Activated CD8-positive, alpha-beta T cell treated with anti-CD3 and anti-CD28 coated beads for 36 hours (primary cell): ENCODE measurements around the gene RXRB. TPM values are rescaled to one million over a fixed set of nuclear protein-coding genes. Genes with fewer than 3 reads are reported as not detected.

ENCODE experiments used
- ATAC-seq: fragments of 200-7000 bp; cut with Tn5 transposase; one replicate; pipeline ENCODE4 v1.10.0; 2021; ENCODE audit warnings: mild to moderate bottlenecking, moderate library complexity
- CTCF ChIA-PET: fragments of 350-600 bp; sonication (Branson Sonifier 250); formaldehyde crosslinking; loops from one replicate; lab custom pipeline; 2021; ENCODE audit warnings: antibody characterized with exemption; lab: Charles Lee
- POLR2A ChIA-PET: fragments of 350-600 bp; sonication (Branson Sonifier 250); formaldehyde crosslinking; loops from one replicate; lab custom pipeline; 2021; ENCODE audit warnings: antibody characterized with exemption; lab: Charles Lee
- DNase-seq: peaks from one replicate; pipeline ENCODE4 v3.0.0-alpha.2; 2020
- H3K27ac Mint-ChIP-seq: one replicate; pipeline ENCODE4 v1.8.0; 2021; ENCODE audit warnings: mild to moderate bottlenecking, mixed read lengths
- H3K27me3 Mint-ChIP-seq: one replicate; pipeline ENCODE4 v1.8.0; 2021; ENCODE audit warnings: mixed read lengths
- H3K36me3 Mint-ChIP-seq: one replicate; pipeline ENCODE4 v1.8.0; 2021; ENCODE audit warnings: low read depth, mixed read lengths
- H3K4me1 Mint-ChIP-seq: one replicate; pipeline ENCODE4 v1.8.0; 2021; ENCODE audit warnings: low read depth, mixed read lengths
- H3K4me3 Mint-ChIP-seq: one replicate; pipeline ENCODE4 v1.8.0; 2021; ENCODE audit warnings: mild to moderate bottlenecking, moderate library complexity, mixed read lengths
- H3K9me3 Mint-ChIP-seq: one replicate; pipeline ENCODE4 v1.8.0; 2021; ENCODE audit warnings: mixed read lengths
- intact Hi-C: fragments of 100-400 bp; cut with micrococcal nuclease; formaldehyde crosslinking; loops from one replicate; pipeline ENCODE4 v1.10.0; 2022
- total RNA-seq, 2 experiments: library from RNA; stranded (reverse); gene quantifications; one replicate each; pipeline ENCODE4 v1.2.3, GENCODE V29; 2021
- TF ChIP-seq, protein P1 (sequence below): fragments of 200-600 bp; IDR thresholded peaks from one replicate; pipeline ENCODE4 v1.8.0; 2022; ENCODE audit warnings: antibody characterized with exemption, mild to moderate bottlenecking

The RXRB gene
- total RNA-seq, 2 experiments from 2014 or later: 41.2 to 41.9 TPM

DNA sequence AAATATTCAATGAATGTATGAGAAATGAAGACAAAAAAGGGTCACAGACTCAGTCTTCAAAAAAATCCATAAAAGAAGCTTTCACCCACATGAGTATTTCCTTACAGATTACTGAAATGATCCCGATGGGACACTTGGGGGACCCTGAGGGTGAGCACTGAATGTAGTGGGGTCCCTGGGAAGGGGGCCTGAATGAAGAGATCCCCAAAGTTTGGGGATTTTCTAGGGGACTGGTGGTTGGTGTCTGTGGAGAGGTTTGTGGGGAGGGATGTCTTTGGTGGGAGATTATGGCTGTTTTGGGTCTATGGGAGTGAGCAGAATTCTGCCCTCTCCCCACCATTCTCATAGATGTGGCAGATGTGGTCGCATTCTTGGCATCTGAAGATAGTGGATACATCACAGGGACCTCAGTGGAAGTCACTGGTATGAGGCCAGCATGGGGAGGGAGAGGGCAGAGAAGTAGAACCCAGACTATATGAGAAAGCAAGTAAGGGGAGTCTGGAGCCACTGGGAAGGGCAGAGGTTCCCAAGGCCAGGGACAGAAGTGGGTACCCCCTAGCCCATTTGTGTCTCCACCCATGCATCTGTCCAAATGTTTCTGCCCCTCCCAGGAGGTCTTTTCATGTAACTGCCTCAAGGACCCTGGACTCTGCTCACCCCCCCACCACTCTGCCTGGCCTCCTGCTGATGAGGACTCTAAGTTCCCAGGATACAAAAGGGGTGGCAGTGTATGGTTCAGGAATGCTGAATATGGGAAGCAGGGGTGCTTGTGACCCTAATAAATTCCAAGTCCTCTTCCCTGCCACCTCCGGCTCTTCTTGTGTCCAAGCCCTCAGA is 5.8 kb upstream of the RXRB start:
- peak overlapping the region; percentile 98 for H3K4me3 Mint-ChIP-seq
- CTCF ChIA-PET: interaction anchor here (2.0 kb wide), 1 partner anchor 42 kb away, joined by 13 read pairs; no protein-coding TSS in a partner anchor
- peak overlapping the region; percentile 99 for H3K27ac Mint-ChIP-seq
- ATAC-seq (no peak), DNase-seq (no peak)
- POLR2A ChIA-PET: interaction anchor here (0.9 to 2.4 kb wide), 8 partner anchors 11 to 234 kb away, joined by 3 to 18 read pairs (median 4); partner anchors contain the start of genes RPS18 and VPS52
- no peaks in the 10 kb centered on the region for H3K9me3 Mint-ChIP-seq
- peaks cover 55% of the 10 kb centered on the region for H3K36me3 Mint-ChIP-seq
- TF ChIP-seq, protein P1, sequence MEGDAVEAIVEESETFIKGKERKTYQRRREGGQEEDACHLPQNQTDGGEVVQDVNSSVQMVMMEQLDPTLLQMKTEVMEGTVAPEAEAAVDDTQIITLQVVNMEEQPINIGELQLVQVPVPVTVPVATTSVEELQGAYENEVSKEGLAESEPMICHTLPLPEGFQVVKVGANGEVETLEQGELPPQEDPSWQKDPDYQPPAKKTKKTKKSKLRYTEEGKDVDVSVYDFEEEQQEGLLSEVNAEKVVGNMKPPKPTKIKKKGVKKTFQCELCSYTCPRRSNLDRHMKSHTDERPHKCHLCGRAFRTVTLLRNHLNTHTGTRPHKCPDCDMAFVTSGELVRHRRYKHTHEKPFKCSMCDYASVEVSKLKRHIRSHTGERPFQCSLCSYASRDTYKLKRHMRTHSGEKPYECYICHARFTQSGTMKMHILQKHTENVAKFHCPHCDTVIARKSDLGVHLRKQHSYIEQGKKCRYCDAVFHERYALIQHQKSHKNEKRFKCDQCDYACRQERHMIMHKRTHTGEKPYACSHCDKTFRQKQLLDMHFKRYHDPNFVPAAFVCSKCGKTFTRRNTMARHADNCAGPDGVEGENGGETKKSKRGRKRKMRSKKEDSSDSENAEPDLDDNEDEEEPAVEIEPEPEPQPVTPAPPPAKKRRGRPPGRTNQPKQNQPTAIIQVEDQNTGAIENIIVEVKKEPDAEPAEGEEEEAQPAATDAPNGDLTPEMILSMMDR: no peak
- peaks cover 71% of the 10 kb centered on the region for H3K4me1 Mint-ChIP-seq
- no peaks in the 10 kb centered on the region for H3K27me3 Mint-ChIP-seq
- intact Hi-C loops: no loop called here

DNA sequence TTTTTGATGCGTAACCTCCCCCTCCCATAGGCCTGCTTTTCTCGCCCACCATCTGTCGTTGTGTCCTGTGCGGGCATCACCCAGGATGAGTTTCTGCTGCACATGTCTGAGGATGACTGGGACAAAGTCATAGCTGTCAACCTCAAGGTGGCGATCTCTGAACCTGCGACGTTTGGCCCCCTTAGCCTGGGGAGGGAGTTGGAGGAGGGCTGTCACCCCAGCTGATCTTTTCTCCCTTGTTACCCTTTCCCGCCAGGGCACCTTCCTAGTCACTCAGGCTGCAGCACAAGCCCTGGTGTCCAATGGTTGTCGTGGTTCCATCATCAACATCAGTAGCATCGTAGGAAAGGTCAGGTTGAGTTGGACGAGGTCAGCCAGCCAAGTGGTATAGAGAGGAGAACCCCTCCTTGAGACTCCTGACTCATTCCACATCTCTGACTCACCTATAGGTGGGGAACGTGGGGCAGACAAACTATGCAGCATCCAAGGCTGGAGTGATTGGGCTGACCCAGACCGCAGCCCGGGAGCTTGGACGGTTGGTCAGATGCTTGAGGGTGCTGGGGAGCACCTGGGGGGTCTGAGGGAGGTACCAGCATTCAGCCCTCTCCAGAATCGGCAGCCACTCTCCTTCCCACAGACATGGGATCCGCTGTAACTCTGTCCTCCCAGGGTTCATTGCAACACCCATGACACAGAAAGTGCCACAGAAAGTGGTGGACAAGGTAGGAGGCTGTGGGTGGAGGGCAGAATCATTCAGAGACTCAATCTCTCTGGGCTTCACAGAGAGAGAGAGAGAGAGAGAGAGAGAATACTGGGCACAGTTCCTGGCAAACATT is 4.9 kb upstream of the RXRB start:
- CTCF ChIA-PET: interaction anchor here (0.8 to 2.0 kb wide), 4 partner anchors 11 to 185 kb away, joined by 3 to 13 read pairs (median 4); partner anchors contain the start of genes RPS18 and VPS52
- Mint-ChIP-seq H3K27me3 (no peaks in the 10 kb centered on the region), H3K36me3 (peaks cover 55% of the 10 kb centered on the region), H3K4me1 (peaks cover 68% of the 10 kb centered on the region), H3K27ac (peak overlapping the region; percentile 99), H3K4me3 (peak overlapping the region; percentile 98), H3K9me3 (no peaks in the 10 kb centered on the region)
- POLR2A ChIA-PET: interaction anchor here (0.8 to 2.4 kb wide), 15 partner anchors 8 to 352 kb away, joined by 3 to 18 read pairs (median 4); partner anchors contain the start of genes PSMB9, RPS18, TAP1 and VPS52
- ATAC-seq (peak; percentile 58), DNase-seq (peak; percentile 84)
- intact Hi-C loops: no loop called here
- TF ChIP-seq, protein P1: peak; percentile 21

DNA sequence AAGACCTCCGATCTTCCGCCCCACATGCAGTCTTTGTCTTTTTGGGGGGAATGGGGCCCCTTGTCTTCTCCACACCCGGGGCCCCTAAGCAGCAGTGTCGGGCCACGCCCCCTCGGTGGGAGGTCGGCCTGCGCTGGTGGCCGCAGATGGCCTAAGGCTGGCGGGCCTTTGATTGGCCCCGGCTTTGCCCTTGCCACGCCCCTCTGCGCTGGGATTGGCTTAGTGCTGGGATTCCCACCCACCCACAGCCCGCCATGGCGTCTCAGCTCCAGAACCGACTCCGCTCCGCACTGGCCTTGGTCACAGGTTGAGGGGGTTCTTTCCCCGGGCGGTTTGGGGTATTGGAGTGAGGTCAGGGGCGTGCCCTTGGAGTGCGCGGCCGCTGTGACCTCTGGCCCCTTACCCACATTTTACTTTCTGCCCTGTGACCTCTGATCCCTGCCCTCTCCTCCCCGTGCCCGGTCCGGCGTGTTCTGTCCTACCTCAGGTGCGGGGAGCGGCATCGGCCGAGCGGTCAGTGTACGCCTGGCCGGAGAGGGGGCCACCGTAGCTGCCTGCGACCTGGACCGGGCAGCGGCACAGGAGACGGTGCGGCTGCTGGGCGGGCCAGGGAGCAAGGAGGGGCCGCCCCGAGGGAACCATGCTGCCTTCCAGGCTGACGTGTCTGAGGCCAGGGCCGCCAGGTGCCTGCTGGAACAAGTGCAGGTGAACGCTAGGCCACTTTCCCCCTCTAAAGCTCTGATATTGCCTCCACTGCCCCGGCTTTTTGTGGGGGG is 4.1 kb upstream of the RXRB start, which contains the start of gene HSD17B8:
Gene HSD17B8, plus strand, starts transcription at position 241 of the 776 bp plus-strand sequence. Its CDS starts 14 bp downstream, at position 255.
- no peaks in the 10 kb centered on the region for H3K27me3 Mint-ChIP-seq
- intact Hi-C loops: no loop called here
- ATAC-seq: peak; percentile 56
- peak; percentile 98 for DNase-seq
- TF ChIP-seq, protein P1: no peak
- H3K27ac Mint-ChIP-seq: peak within 1 kb of the TSS; percentile 99
- ChIA-PET CTCF (interaction anchor here (0.8 to 2.0 kb wide), 4 partner anchors 12 to 186 kb away, joined by 3 to 13 read pairs (median 4); partner anchors contain the start of genes RPS18 and VPS52), POLR2A (interaction anchor here (0.8 to 2.4 kb wide), 14 partner anchors 8 to 351 kb away, joined by 3 to 18 read pairs (median 4); partner anchors contain the start of genes PSMB9, RGL2, RPS18 and TAP1)
- no peaks in the 10 kb centered on the region for H3K9me3 Mint-ChIP-seq
- peaks cover 47% of the 10 kb centered on the region for H3K36me3 Mint-ChIP-seq
- H3K4me3 Mint-ChIP-seq: peak within 1 kb of the TSS; percentile 98
- H3K4me1 Mint-ChIP-seq: peaks cover 60% of the 10 kb centered on the region

DNA sequence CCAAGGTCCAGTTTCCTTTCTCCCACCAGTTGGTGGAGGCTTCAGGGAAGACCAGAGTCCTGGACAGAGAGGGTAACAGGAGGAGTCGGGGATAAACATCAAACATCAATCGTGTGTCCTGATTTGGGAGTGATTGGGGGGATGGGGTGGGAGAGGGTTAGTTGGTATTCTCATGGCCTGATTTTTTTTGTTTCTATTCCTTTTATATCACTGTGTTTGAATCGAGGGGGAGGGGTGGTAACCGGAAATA is 3.6 kb upstream of the RXRB start:
- ATAC-seq: no peak
- Mint-ChIP-seq H3K36me3 (peaks cover 43% of the 10 kb centered on the region), H3K4me3 (peak overlapping the region; percentile 98), H3K9me3 (no peaks in the 10 kb centered on the region), H3K27me3 (no peaks in the 10 kb centered on the region), H3K27ac (peak overlapping the region; percentile 99), H3K4me1 (peaks cover 58% of the 10 kb centered on the region)
- TF ChIP-seq, protein P1: no peak
- no peak for DNase-seq
- ChIA-PET CTCF (interaction anchor here (1.6 to 2.0 kb wide), 2 partner anchors 44 to 68 kb away, joined by 4 to 13 read pairs; partner anchors contain the start of genes RPS18 and VPS52), POLR2A (interaction anchor here (0.8 to 2.4 kb wide), 5 partner anchors 9 to 232 kb away, joined by 3 to 18 read pairs (median 5); partner anchors contain the start of genes RGL2, RPS18, VPS52 and WDR46)
- intact Hi-C loops: no loop called here
